ENCODE results near the gene PKP4. TPM values are rescaled to one million over a fixed set of nuclear protein-coding genes. Genes with fewer than 3 reads are reported as not detected.

The PKP4 gene
- total RNA-seq, 2 experiments from 2014 or later: 33.7 to 38.7 TPM

DNA sequence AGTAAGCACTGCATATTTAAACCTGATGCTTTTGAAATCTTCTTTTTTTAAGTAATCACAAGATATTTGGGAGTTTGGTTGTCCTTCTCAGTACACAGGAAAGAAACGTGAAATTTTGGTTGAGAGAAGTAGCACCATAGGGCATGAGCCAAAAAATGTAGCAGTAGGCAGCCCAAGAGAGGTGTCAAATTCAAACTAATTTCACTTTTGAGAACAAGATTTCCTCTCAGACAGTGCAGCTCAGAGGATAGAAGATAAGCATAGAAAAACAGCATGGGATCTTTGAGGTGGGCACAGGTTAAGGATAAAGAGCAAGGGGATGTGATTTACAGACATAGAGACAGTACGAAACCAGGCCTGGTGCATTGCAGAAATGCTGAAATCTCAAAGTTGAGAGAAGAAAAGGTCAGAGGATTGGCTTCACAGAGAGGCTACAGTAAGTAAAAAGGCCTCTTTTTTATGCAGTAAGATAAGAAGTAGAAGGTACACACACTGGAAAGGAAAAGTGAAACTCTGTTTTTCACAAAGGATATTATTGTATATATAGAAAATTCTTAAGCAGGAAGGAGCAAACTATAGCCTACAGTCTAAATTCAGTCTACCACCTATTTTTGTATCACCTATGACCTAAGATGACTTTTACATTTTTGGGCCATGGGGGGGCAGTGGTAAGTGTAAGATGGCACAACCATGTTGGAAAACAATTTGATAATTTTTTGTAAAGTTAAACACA, 89.8 kb downstream of the PKP4 start:
- no peak for ATAC-seq
- H3K4me3 Mint-ChIP-seq: no peak overlapping the region
- peak; percentile 1 for DNase-seq
- H3K27ac Mint-ChIP-seq: peak overlapping the region; percentile 39
- H3K9me3 Mint-ChIP-seq: no peaks in the 10 kb centered on the region
- peaks cover 7% of the 10 kb centered on the region for H3K4me1 Mint-ChIP-seq (ENCODE audit: low read depth)
- CTCF ChIA-PET: no interaction called here
- intact Hi-C loops (cut with micrococcal nuclease): no loop called here
- TF ChIP-seq CTCF (IDR thresholded peaks at IDR 0.05): no peak
- POLR2A ChIA-PET: no interaction called here
- peaks cover 4% of the 10 kb centered on the region for H3K36me3 Mint-ChIP-seq (ENCODE audit: low read depth)
- H3K27me3 Mint-ChIP-seq: no peaks in the 10 kb centered on the region

DNA sequence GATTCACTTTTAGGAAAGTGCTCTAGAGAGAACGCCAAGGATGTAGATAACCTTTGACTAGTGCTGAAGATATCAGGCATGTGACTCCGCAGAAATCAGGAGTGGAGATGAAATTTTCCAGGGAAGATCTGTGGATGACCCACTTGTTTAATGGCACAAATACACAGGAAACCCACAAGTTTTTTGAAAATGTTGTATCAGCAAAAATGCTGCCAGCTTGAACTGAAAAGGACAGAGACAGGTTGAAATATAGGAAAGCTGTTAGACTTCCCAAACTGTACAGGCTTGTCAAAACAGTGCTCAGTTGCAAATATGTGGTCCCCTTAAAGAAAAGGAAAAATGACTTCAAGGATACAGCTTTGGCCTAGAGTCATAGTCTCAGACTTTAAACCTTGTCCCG, 96.5 kb downstream of the PKP4 start:
- no peak overlapping the region for H3K27ac Mint-ChIP-seq
- H3K9me3 Mint-ChIP-seq: no peaks in the 10 kb centered on the region
- CTCF ChIA-PET: no interaction called here
- DNase-seq (no peak), ATAC-seq (no peak)
- H3K4me1 Mint-ChIP-seq (ENCODE audit: low read depth): no peaks in the 10 kb centered on the region
- POLR2A ChIA-PET: no interaction called here
- no peak for TF ChIP-seq CTCF (IDR thresholded peaks at IDR 0.05)
- no peaks in the 10 kb centered on the region for H3K36me3 Mint-ChIP-seq (ENCODE audit: low read depth)
- intact Hi-C loops (cut with micrococcal nuclease): no loop called here
- H3K27me3 Mint-ChIP-seq: no peaks in the 10 kb centered on the region
- no peak overlapping the region for H3K4me3 Mint-ChIP-seq

GRCh38 chr2:158554996-158555395, 98.2 kb downstream of the PKP4 start:
- DNase-seq: no peak
- no peak overlapping the region for H3K4me3 Mint-ChIP-seq
- H3K27ac Mint-ChIP-seq: no peak overlapping the region
- ChIA-PET POLR2A (no interaction called here), CTCF (no interaction called here)
- intact Hi-C loops (cut with micrococcal nuclease): no loop called here
- no peaks in the 10 kb centered on the region for H3K27me3 Mint-ChIP-seq
- no peaks in the 10 kb centered on the region for H3K4me1 Mint-ChIP-seq (ENCODE audit: low read depth)
- TF ChIP-seq CTCF (IDR thresholded peaks at IDR 0.05): no peak
- ATAC-seq: no peak
- H3K9me3 Mint-ChIP-seq: no peaks in the 10 kb centered on the region
- no peaks in the 10 kb centered on the region for H3K36me3 Mint-ChIP-seq (ENCODE audit: low read depth)

DNA sequence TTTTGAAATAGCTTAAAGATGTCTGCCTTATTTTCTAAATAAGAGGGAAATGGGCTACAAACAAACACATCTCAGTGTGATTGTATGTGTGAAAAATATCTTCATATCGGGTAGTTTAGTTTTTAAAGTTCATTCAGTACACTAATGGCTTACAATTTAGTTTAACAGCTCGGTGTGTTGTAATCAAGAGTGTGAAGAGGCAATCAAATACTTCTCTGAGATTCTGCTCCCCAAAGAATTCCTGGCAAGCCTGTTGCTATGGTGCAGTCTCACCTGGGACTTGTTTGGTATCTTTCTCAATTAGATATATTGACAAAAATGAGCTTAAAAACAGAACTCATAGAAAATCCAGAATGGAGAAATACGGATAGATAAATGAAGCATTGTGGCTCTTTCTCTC, 99.4 kb downstream of the PKP4 start:
- no peak overlapping the region for H3K27ac Mint-ChIP-seq
- ATAC-seq (no peak), DNase-seq (no peak)
- no peaks in the 10 kb centered on the region for H3K4me1 Mint-ChIP-seq (ENCODE audit: low read depth)
- no peaks in the 10 kb centered on the region for H3K27me3 Mint-ChIP-seq
- intact Hi-C loops (cut with micrococcal nuclease): no loop called here
- ChIA-PET CTCF (no interaction called here), POLR2A (no interaction called here)
- no peaks in the 10 kb centered on the region for H3K9me3 Mint-ChIP-seq
- no peak for TF ChIP-seq CTCF (IDR thresholded peaks at IDR 0.05)
- no peak overlapping the region for H3K4me3 Mint-ChIP-seq
- no peaks in the 10 kb centered on the region for H3K36me3 Mint-ChIP-seq (ENCODE audit: low read depth)

DNA sequence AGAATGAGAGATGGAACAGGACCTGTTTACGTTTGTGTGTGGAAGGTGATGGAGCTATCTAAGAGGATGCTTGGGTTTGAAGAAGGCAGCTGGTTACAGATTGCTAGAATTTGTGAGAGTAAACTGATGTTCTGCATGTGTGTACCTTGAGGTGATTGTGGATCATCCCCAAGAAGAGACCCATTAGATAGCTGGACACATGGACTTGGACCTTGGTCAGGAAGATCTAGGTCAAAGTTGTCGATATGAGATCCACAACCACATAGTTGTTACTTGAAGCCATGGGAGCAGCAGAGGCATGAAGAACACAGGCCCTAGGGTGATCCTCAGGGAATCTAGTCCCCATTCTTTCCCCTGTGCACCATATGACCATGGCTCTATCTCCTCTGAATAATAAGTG, 101.0 kb downstream of the PKP4 start:
- H3K4me3 Mint-ChIP-seq: no peak overlapping the region
- H3K9me3 Mint-ChIP-seq: no peaks in the 10 kb centered on the region
- CTCF ChIA-PET: no interaction called here
- DNase-seq (no peak), ATAC-seq (no peak)
- no peaks in the 10 kb centered on the region for H3K4me1 Mint-ChIP-seq (ENCODE audit: low read depth)
- POLR2A ChIA-PET: no interaction called here
- no peak for TF ChIP-seq CTCF (IDR thresholded peaks at IDR 0.05)
- H3K36me3 Mint-ChIP-seq (ENCODE audit: low read depth): no peaks in the 10 kb centered on the region
- H3K27ac Mint-ChIP-seq: no peak overlapping the region
- intact Hi-C loops (cut with micrococcal nuclease): no loop called here
- no peaks in the 10 kb centered on the region for H3K27me3 Mint-ChIP-seq

Data from activated CD8-positive, alpha-beta T cell treated with anti-CD3 and anti-CD28 coated beads for 36 hours (primary cell).